Measurements from ENCODE around the gene CAMTA1. TPM values are rescaled to one million over a fixed set of nuclear protein-coding genes. Genes with fewer than 3 reads are reported as not detected.

CAMTA1 gene
- total and polyA plus RNA-seq, 9 of the 15 experiments (the other 6 are each of a cell fraction or from before 2014, with no cell fraction given) = 43.9 to 161 (median 65.9) TPM

- H3K4me3 ChIP-seq = no peak overlapping the region
- in situ Hi-C loops (cut with MboI) = no loop called here
- POLR2A ChIA-PET = interaction anchor here (1.2 kb wide), 1 partner anchor 673 kb away, joined by 5 read pairs; no protein-coding TSS in a partner anchor
Observed at GRCh38 chr1:7678491-7679158, 893.4 kb downstream of the CAMTA1 start.

More at GRCh38 chr1:7678491-7679158, 893.4 kb downstream of the CAMTA1 start:
- ATAC-seq (no peak), DNase-seq (ENCODE audit: extremely low read depth in 1 of 4, low spot score in 3 of 4) (no peak), FAIRE-seq (no peak)
- no peak overlapping the region for H3K27ac ChIP-seq (ENCODE audit: extremely low read depth, low read depth, low read length)
- TF ChIP-seq TGIF2 (CRISPR knock-in tag; IDR thresholded peaks at IDR 0.05) = no peak
- no peak for TF ChIP-seq ZNF398 (CRISPR knock-in tag; IDR thresholded peaks at IDR 0.05)
- TF ChIP-seq ZEB2 (IDR thresholded peaks at IDR 0.05) = no peak
- intact Hi-C loops (cut with micrococcal nuclease) = no loop called here
- BruUV-seq (replicated peaks) = no TSS peak
- no peak overlapping the region for H2AFZ ChIP-seq (ENCODE audit: low read depth, low read length)
- no peak overlapping the region for H3K9ac ChIP-seq (ENCODE audit: insufficient read depth in 1 of 2, low read depth in 2 of 2, low read length in 2 of 2)
- no peaks in the 10 kb centered on the region for H3K36me3 ChIP-seq (ENCODE audit: control insufficient read depth, insufficient read depth, low read length)
- no peaks in the 10 kb centered on the region for H3K9me3 ChIP-seq (replicated peaks; ENCODE audit: control insufficient read depth, insufficient read depth, low read depth, low read length)
- H3K27me3 ChIP-seq (ENCODE audit: control insufficient read depth in 2 of 2, insufficient read depth in 2 of 2, low read length in 2 of 2) = peaks cover 64 to 94% of the 10 kb centered on the region in 2 experiments
- WGBS (ENCODE audit: insufficient coverage, low coverage, missing lambda C conversion rate) = 2% methylated on average over 9 of the region's 9 CpGs
- H3K4me2 ChIP-seq (ENCODE audit: insufficient read depth, low read length) = no peak overlapping the region
- CTCF ChIA-PET (ENCODE audit: low intra/inter-chr PET ratio) = no interaction called here
- no peaks in the 10 kb centered on the region for H3K79me2 ChIP-seq (ENCODE audit: control insufficient read depth, insufficient read depth, low read length)
- peaks cover 23% of the 10 kb centered on the region for H4K20me1 ChIP-seq (replicated peaks; ENCODE audit: control insufficient read depth, insufficient read depth, low read length)
- H3K9me1 ChIP-seq (ENCODE audit: control insufficient read depth, insufficient read depth, low read length) = no peaks in the 10 kb centered on the region
- peaks cover 0 to 18% of the 10 kb centered on the region in 2 experiments; a peak in 2 of 5 replicates for H3K4me1 ChIP-seq (replicated peaks in 1 of 2; ENCODE audit: control insufficient read depth in 2 of 2, insufficient read depth in 2 of 2, low read length in 2 of 2)
